HUDEP-2 (cell line): ENCODE data around the gene USP44.

Source experiments
- DNase-seq, 76 experiments: peaks; one replicate each; lab custom pipeline; 2025; ENCODE audit not compliant: unreplicated experiment in 76 of 76; lab: John Stamatoyannopoulos, UW

Gene USP44

DNA sequence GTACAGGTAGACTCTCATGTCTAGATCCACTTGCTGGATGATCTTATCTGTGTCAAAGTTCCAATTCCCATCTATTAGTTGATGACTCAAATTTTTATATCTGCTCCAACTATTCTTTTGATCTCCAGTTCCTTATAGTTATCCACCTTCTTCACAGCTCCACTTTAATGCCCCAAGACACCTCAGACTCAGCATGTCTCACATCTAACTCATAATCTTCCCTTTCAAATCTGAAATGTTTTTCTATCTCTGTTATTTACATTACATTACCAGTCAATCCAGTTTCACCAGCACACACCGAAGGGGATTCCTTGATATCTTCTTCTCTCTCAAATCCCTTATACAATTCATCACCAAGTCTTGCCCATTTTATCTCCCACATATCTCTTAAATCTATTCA is 81.0 kb downstream of the USP44 start:
- DNase-seq = no peak
